Measurements from ENCODE around the gene ROS1. TPM values are rescaled to one million over a fixed set of nuclear protein-coding genes. Genes with fewer than 3 reads are reported as not detected.

Gene ROS1
- total and polyA plus RNA-seq, 2 donors (not counting 3 experiments of a cell fraction or from before 2014, with no cell fraction given), result not detected

- H3K27me3 ChIP-seq (ENCODE audit: control insufficient read depth in 2 of 2, insufficient read depth in 2 of 2, low read length in 2 of 2), result peaks cover 23 to 51% of the 10 kb centered on the region in 2 experiments
- no peak overlapping the region for H3K4me3 ChIP-seq (replicated peaks in 1 of 3; ENCODE audit: insufficient read depth in 1 of 3, low read depth in 1 of 3, low read length in 3 of 3)
- H3K36me3 ChIP-seq (ENCODE audit: control insufficient read depth in 2 of 2, extremely low read depth in 1 of 2, insufficient read depth in 2 of 2, low read length in 2 of 2), result no peaks in the 10 kb centered on the region
- ChIA-PET POLR2A (no interaction called here), CTCF (interaction anchor here (1.5 kb wide), 1 partner anchor 111 kb away, joined by 3 read pairs; no protein-coding TSS in a partner anchor)
- no peak overlapping the region for H2AFZ ChIP-seq (ENCODE audit: low read depth, low read length)
- FAIRE-seq (no peak), DNase-seq (ENCODE audit: low read depth, low spot score) (no peak)
- no TSS peak for BruUV-seq (replicated peaks)
- no peak overlapping the region for H3K4me2 ChIP-seq (ENCODE audit: insufficient read depth, low read length)
- intact Hi-C loops (cut with micrococcal nuclease) (no loop called here), dilution Hi-C loops (cut with MboI; ENCODE audit: extremely low pct_ligation_motif_present, low sequenced_read_pairs) (no loop called here)
- H4K20me1 ChIP-seq (replicated peaks; ENCODE audit: control insufficient read depth, extremely low read depth, insufficient read depth, low read length), result no peaks in the 10 kb centered on the region
- no peaks in the 10 kb centered on the region for H3K79me2 ChIP-seq (ENCODE audit: control insufficient read depth, insufficient read depth, low read length)
- no peak for TF ChIP-seq POLR2AphosphoS5 (IDR thresholded peaks at IDR 0.05; ENCODE audit: insufficient read depth, low read depth, low read length)
- TF ChIP-seq GATA2 (IDR thresholded peaks at IDR 0.05; ENCODE audit: insufficient read depth, insufficient read length, low read depth, low read length), result no peak
- TF ChIP-seq EZH2 (IDR thresholded peaks at IDR 0.05; ENCODE audit: borderline replicate concordance, low read depth, low read length, severe bottlenecking), result no peak
- H3K9ac ChIP-seq (replicated peaks; ENCODE audit: extremely low read depth, insufficient read depth, low read length), result no peak overlapping the region
- no peaks in the 10 kb centered on the region for H3K9me3 ChIP-seq (replicated peaks; ENCODE audit: control insufficient read depth, insufficient read depth, low read length)
- H3K27ac ChIP-seq (ENCODE audit: insufficient read depth, low read depth, low read length), result no peak overlapping the region
- H3K4me1 ChIP-seq (ENCODE audit: control insufficient read depth, extremely low read depth, insufficient read depth, low read length), result peaks cover 6% of the 10 kb centered on the region
- H3K9me1 ChIP-seq (replicated peaks; ENCODE audit: control insufficient read depth, extremely low read depth, insufficient read depth, low read length), result no peaks in the 10 kb centered on the region
Measured at GRCh38 chr6:117446861-117447260, 21.1 kb upstream of the ROS1 start.

- BruUV-seq (replicated peaks), result no TSS peak
- intact Hi-C loops (cut with micrococcal nuclease), result loop anchor here (5.0 kb wide), 1 partner anchor 97 kb away; no protein-coding TSS in a partner anchor
- Histone ChIP-seq H3K9me3 (replicated peaks; ENCODE audit: control insufficient read depth, insufficient read depth, low read length) (no peaks in the 10 kb centered on the region), H3K4me1 (ENCODE audit: control insufficient read depth, extremely low read depth, insufficient read depth, low read length) (peaks cover 6% of the 10 kb centered on the region), H3K27ac (ENCODE audit: insufficient read depth, low read depth, low read length) (no peak overlapping the region), H3K9ac (replicated peaks; ENCODE audit: extremely low read depth, insufficient read depth, low read length) (no peak overlapping the region), H3K4me2 (ENCODE audit: insufficient read depth, low read length) (no peak overlapping the region), H2AFZ (ENCODE audit: low read depth, low read length) (no peak overlapping the region), H4K20me1 (replicated peaks; ENCODE audit: control insufficient read depth, extremely low read depth, insufficient read depth, low read length) (no peaks in the 10 kb centered on the region), H3K36me3 (ENCODE audit: control insufficient read depth in 2 of 2, extremely low read depth in 1 of 2, insufficient read depth in 2 of 2, low read length in 2 of 2) (no peaks in the 10 kb centered on the region), H3K4me3 (replicated peaks in 1 of 3; ENCODE audit: insufficient read depth in 1 of 3, low read depth in 1 of 3, low read length in 3 of 3) (no peak overlapping the region), H3K9me1 (replicated peaks; ENCODE audit: control insufficient read depth, extremely low read depth, insufficient read depth, low read length) (no peaks in the 10 kb centered on the region), H3K79me2 (ENCODE audit: control insufficient read depth, insufficient read depth, low read length) (no peaks in the 10 kb centered on the region), H3K27me3 (ENCODE audit: control insufficient read depth in 2 of 2, insufficient read depth in 2 of 2, low read length in 2 of 2) (peaks cover 23 to 55% of the 10 kb centered on the region in 2 experiments)
- TF ChIP-seq EZH2 (IDR thresholded peaks at IDR 0.05; ENCODE audit: borderline replicate concordance, low read depth, low read length, severe bottlenecking), result no peak
- TF ChIP-seq FOS (IDR thresholded peaks at IDR 0.05; ENCODE audit: borderline replicate concordance, insufficient read depth, low read length), result no peak
- no peak for TF ChIP-seq JUN (IDR thresholded peaks at IDR 0.05; ENCODE audit: borderline replicate concordance, insufficient read depth, insufficient read length, low read depth)
- no peak for TF ChIP-seq POLR2AphosphoS5 (IDR thresholded peaks at IDR 0.05; ENCODE audit: insufficient read depth, low read depth, low read length)
- no peak for TF ChIP-seq MAX (IDR thresholded peaks at IDR 0.05; ENCODE audit: insufficient read depth, insufficient read length)
- no peak for TF ChIP-seq MYC (IDR thresholded peaks at IDR 0.05; ENCODE audit: low read depth, low read length)
- no peak for TF ChIP-seq POLR2A (IDR thresholded peaks at IDR 0.05; ENCODE audit: low read depth, low read length)
- no peak for TF ChIP-seq GATA2 (IDR thresholded peaks at IDR 0.05; ENCODE audit: insufficient read depth, insufficient read length, low read depth, low read length)
- no peak for TF ChIP-seq CTCF (IDR thresholded peaks at IDR 0.05; ENCODE audit: extremely low read depth in 1 of 2, insufficient read depth in 1 of 2, low read depth in 1 of 2, low read length in 2 of 2)
- FAIRE-seq, result no peak
- CTCF ChIA-PET, result interaction anchor here (1.0 to 1.2 kb wide), 3 partner anchors 123 to 162 kb away, joined by 3 to 5 read pairs (median 3); partner anchors contain the start of gene GOPC
- dilution Hi-C loops (cut with MboI; ENCODE audit: extremely low pct_ligation_motif_present, low sequenced_read_pairs), result no loop called here
- POLR2A ChIA-PET, result no interaction called here
- no peak for DNase-seq (ENCODE audit: low read depth, low spot score)
Measured at GRCh38 chr6:117444600-117444999, 18.9 kb upstream of the ROS1 start.
